Activated CD4-positive, alpha-beta T cell treated with anti-CD3 and anti-CD28 coated beads, Interleukin-2, Interleukin-4, amounts not matched to agents 100 ng/mL and 50 ng/mL, durations not matched to agents 16 hours and 8 hours (primary cell): ENCODE data around the gene CENPF.
"Not testable (repeated sequence)": the region's sequence is repeated elsewhere in the genome, so short reads cannot be mapped to it uniquely, and the experiment has no call there.

Source experiments
- DNase-seq: peaks from one replicate; pipeline ENCODE4 v3.0.0-alpha.2; 2020; ENCODE audit warnings: low spot score

Gene CENPF

DNA sequence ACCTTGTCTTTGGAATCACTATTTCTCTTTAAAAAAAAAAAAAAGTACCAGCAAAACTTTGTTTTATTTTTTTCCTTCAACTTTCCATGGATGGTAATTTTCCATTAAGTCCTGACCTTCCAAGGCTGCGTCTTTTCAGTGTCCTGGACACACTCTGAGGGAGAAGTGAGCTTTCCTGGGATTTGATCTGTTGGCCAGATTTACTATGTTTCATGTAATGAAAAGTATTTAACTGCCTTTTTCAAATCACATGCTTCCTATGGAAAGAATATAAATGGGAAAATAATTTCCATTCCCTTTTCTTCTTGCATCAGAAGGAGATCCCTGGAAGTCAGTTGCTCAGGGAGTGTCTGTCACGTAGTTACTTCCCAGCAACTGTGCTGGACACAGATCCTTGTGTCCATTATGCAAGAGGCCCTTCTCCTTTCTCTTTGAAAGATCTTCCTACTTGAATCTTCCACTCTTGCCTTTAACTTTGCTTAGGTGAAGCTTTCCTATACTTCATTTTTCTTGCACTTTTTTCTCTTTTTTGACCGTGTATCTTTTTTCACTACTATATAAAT, 59.3 kb downstream of the CENPF start:
- no peak for DNase-seq

DNA sequence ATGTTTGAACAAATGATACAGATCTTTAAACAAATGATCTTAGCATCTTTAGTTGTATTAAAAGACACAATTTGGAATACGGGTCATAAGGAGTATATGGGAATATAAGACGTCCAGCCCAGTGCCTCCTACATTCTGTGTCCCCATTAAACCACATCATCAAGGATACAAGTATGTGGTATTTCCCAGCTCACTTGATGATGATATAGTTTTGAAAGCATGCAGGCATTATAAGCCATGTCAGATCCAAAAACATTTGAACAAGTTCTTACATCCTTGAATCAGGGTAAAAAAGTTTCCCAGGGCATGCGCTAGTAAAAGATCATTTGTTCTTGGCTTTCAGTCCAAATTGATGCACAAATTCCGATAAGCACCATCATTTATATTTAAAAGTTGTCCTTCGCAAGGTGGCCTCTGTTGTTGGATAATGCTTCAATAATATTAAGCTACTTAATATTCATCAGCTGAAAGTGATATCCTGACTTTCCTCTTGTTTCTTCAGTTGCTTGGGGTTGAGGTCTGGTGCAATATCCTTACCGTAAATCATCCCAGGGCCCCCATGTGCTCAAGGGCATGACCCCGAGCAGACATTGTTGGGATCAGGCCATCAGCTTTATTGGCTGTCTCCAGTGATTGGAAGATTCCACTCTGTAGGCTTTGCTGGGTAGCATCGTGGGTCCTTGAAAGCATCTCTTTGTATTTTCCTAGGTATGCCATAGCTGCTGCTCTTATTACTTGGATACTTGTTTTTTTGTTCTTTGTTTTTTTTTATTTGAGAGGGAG, 61.8 kb downstream of the CENPF start:
- no peak for DNase-seq

- no peak for DNase-seq
Observed at GRCh38 chr1:214665606-214666110, 62.7 kb downstream of the CENPF start.

DNA sequence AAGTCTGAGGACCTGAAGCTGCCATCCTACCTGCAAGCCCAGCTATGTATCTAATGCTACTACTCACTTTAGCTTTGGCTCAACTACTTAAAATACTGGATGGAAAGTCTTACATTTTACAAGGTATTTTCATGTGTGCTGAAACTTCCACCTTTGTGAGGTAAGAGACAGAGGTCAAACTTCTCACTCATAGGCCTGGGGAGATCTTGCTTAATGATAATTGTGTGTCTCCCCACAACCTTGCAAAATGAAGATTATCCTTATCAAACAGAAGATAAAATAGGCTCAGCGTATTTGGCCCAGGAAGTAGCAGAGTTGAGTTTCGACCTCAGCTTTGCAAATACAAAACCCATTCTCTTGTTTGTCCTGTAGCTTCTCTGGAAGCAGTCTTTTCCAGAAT, 63.7 kb downstream of the CENPF start:
- DNase-seq = no peak

- DNase-seq = no peak
Observed at GRCh38 chr1:214670098-214670497, 67.1 kb downstream of the CENPF start.

DNA sequence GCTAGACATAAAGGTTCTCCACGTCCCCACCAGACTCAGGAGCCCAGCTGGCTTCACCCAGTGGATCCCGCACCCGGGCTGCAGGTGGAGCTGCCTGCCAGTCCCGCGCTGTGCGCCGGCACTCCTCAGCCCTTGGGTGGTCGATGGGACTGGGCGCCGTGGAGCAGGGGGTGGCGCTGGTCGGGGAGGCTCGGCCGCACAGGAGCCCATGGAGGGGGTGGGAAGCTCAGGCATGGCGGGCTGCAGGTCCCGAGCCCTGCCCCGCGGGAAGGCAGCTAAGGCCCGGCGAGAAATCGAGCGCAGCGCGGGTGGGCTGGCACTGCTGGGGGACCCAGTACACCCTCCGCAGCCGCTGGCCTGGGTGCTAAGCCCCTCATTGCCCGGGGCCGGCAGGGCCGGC, 70.0 kb downstream of the CENPF start:
- DNase-seq = not testable (repeated sequence)

- DNase-seq = no peak
Observed at GRCh38 chr1:214673576-214673975, 70.6 kb downstream of the CENPF start.

DNA sequence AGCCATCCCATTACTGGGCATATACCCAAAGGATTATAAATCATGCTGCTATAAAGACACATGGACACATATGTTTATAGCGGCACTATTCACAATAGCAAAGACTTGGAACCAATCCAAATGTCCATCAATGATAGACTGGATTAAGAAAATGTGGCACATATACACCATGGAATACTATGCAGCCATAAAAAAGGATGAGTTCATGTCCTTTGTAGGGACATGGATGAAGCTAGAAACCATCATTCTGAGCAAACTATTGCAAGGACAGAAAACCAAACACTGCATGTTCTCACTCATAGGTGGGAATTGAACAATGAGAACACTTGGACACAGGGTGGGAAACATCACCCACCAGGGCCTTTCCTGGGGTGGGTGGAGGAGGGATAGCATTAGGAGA, 72.5 kb downstream of the CENPF start:
- DNase-seq = not testable (repeated sequence)

- DNase-seq = no peak
Observed at GRCh38 chr1:214676747-214677146, 73.8 kb downstream of the CENPF start.

- DNase-seq = no peak
Observed at GRCh38 chr1:214677945-214678344, 75.0 kb downstream of the CENPF start.

GRCh38 chr1:214678386-214678785, 75.4 kb downstream of the CENPF start:
- DNase-seq = peak; percentile 1

GRCh38 chr1:214683621-214684020, 80.6 kb downstream of the CENPF start:
- DNase-seq = no peak

- no peak for DNase-seq
Observed at GRCh38 chr1:214685906-214686305, 82.9 kb downstream of the CENPF start.

DNA sequence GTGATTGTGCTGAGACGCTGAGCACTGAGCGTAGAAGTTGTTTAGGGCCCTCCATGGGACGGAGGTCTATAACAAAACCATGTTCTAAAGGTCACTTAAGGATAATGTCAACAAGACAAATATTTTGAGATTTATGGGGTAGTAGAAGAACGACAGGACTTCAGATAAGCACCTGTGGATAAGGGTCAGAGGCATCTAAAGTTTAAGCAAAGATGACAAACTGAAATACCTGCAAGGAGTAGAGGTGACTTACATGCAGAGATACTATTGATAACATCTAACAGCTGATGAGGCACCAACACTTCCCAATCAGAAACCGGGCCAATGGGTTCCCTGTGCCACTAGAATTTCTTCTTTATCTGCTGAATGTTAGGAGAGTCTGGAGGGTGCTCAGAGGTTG, 83.5 kb downstream of the CENPF start:
- no peak for DNase-seq

DNA sequence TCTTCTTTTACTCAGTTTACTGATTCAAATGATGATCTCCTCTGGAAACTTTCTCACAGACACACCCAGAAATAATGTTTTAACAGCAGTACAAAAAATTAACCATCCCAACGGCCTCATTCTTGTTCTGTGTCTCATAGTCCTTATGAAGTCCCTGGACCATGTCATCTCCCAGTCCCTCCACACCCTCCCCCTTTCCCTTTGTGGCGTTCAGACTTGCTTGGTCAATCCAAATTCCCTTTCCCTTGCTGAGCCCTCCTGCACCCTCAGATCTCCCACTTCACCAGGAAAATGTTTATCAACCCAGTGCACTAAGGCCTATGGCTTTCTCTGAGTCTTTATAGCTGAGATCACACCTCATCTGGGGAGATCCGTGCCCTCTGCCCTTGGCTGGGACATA, 85.9 kb downstream of the CENPF start:
- DNase-seq = no peak

DNA sequence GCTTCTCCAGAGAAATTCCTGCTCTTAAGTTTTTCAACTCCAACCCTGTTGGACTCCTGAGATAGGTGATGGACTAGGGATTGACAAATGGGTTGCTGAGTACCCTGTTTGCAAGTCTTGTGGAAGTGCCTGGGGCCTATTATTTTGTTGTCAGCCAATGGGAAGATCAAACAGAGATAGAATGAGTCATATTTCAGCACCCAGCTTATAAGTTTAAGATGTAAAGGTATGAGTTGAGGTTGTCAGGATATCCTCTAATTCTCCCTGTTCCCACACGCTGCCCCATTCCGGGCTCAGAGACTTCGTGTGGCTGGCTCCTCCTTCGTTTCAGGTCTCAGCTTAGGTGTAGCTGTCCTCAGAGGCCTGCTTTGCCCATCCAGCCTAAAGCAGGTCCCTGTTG, 91.8 kb downstream of the CENPF start:
- DNase-seq = no peak

GRCh38 chr1:214698559-214698958, 95.6 kb downstream of the CENPF start:
- DNase-seq = no peak

GRCh38 chr1:214700437-214700836, 97.4 kb downstream of the CENPF start:
- no peak for DNase-seq

- no peak for DNase-seq
Observed at GRCh38 chr1:214702556-214702955, 99.6 kb downstream of the CENPF start.

GRCh38 chr1:214707306-214708087, 104.5 kb downstream of the CENPF start:
- no peak for DNase-seq

DNA sequence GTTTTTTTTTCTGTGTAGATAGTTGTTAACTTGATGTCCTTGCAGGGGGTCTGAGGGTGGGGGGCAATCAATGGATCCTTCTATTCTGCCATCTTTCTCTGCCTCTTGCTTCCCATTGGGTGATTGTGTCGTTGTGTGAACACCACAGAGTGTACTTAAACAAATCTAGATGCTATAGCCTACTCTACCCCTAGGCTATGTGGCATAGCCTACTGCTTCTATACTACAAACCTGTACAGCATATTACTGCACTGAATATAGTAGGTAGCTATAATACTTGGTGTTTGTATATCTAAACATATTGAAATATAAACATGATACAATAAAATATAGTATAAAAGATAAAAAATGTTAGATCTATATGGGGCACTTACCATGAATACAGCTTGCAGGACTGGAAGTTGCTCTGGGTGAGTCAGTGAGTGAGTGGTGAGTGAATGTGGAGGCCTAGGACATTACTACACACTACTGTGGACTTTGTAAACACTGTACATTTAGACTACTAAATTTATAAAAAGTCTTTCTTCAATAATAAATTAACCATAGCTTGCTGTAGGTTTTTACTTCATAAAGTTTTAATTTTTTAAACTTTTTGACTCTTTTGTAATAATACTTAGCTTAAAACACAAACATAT, 105.4 kb downstream of the CENPF start:
- DNase-seq = no peak

DNA sequence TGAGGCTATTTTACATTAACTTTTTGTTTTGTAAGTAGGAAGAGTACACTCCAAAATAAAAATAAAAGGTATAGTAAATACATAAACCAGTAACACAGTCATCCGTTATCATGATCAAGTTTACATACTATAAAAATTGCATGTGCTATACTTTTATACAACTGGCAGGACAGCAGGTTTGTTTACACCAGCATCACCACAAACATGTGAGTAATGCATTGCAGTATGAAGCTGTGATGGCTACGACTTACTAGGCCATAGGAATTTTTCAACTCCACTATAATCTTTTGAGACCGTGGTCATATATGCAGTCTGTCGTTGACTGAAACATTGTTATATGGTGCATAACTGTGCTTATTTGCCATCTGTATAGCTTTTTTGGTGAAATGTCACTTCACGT, 106.2 kb downstream of the CENPF start:
- DNase-seq = no peak

DNA sequence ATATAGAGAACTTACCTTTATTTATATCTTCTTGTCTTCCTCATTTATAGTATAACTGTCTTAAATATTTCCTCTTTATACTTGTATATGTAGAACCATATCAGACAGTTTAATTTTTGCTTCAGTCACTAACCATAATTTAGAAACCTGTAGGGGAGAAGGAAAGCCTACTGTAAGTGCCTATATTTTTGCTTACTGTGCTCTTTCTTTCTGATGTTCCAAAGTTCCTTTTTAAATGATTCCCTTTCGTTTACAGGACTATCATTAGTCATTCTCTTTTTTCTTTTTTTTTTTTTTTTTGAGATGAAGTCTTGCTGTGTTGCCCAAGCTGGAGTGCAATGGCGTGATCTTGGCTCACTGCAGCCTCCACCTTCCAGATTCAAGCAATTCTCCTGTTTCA, 109.7 kb downstream of the CENPF start:
- no peak for DNase-seq
